Measurements from ENCODE around the gene ANKRD40. TPM values are rescaled to one million over a fixed set of nuclear protein-coding genes. Genes with fewer than 3 reads are reported as not detected.
A peak's percentile ranks its signal among the peaks of the same experiment; 100 is the strongest.

The ANKRD40 gene
- total and polyA plus RNA-seq, 12 donors, result 14.9 to 46.4 (median 36.1) TPM

DNA sequence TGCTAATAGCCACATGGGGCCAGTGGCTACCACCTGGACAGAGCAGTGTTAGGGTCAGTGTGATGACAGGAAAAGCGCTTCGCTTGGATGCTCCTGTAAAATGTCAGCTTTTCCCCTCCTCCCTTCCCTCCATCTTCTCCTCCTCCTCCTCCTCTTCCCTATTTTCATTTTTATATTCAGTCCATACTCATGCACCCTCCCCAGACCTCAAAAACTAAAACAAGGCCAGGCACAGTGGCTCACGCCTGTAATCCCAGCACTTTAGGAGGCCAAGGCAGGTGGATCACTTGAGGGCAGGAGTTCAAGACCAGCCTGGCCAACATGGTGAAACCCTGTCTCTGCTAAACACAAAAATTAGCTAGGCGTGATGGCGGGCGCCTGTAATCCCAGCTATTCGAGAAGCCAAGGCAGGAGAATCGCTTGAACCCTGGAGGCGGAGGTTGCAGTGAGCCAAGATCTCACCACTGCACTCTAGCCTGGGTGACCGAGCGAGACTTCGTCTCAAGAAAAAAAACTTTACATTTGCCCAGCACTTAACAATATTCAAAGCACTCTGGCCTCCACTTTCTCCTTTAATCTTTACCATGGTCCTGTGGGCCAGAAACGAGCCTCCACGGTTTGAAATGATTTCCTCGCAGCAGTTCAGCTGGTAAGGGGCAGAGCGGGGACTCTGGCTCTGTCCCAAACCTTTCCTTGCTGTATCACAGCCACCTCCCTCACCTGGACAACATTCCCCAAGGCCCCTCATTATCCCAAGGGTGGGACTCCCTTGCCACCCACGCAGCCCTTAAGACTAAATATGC, 21.8 kb downstream of the ANKRD40 start:
- no peaks in the 10 kb centered on the region for H3K27me3 ChIP-seq
- peaks cover 48 to 72% of the 10 kb centered on the region in 2 donors for H3K4me1 ChIP-seq (replicated peaks in 1 of 2)
- intact Hi-C loops (cut with DNase I), result no loop called here
- H3K9me3 ChIP-seq (replicated peaks in 1 of 3), result no peaks in the 10 kb centered on the region
- peak overlapping the region; percentile 77 to 91 (median 86) for H3K27ac ChIP-seq
- no peak overlapping the region for H3K4me3 ChIP-seq
- peak in 2 of 7 donors; percentile 31 to 35 for DNase-seq
- WGBS, 4 donors, result 78 to 82% (median 80%) methylated on average over 13 to 17 of the region's 17 CpGs
- TF ChIP-seq POLR2A (IDR thresholded peaks at IDR 0.05), result no peak
- no peaks in the 10 kb centered on the region for H3K36me3 ChIP-seq (replicated peaks in 1 of 2)

GRCh38 chr17:50685334-50685665, 22.4 kb downstream of the ANKRD40 start:
- Histone ChIP-seq H3K36me3 (replicated peaks in 1 of 2) (no peaks in the 10 kb centered on the region), H3K9me3 (replicated peaks in 1 of 3) (no peaks in the 10 kb centered on the region), H3K4me3 (no peak overlapping the region), H3K27ac (peak overlapping the region in 3 of 5 donors; percentile 83 to 91 (median 87)), H3K4me1 (replicated peaks in 1 of 2) (peaks cover 44 to 67% of the 10 kb centered on the region in 2 donors), H3K27me3 (no peaks in the 10 kb centered on the region)
- TF ChIP-seq, protein P1, sequence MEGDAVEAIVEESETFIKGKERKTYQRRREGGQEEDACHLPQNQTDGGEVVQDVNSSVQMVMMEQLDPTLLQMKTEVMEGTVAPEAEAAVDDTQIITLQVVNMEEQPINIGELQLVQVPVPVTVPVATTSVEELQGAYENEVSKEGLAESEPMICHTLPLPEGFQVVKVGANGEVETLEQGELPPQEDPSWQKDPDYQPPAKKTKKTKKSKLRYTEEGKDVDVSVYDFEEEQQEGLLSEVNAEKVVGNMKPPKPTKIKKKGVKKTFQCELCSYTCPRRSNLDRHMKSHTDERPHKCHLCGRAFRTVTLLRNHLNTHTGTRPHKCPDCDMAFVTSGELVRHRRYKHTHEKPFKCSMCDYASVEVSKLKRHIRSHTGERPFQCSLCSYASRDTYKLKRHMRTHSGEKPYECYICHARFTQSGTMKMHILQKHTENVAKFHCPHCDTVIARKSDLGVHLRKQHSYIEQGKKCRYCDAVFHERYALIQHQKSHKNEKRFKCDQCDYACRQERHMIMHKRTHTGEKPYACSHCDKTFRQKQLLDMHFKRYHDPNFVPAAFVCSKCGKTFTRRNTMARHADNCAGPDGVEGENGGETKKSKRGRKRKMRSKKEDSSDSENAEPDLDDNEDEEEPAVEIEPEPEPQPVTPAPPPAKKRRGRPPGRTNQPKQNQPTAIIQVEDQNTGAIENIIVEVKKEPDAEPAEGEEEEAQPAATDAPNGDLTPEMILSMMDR (IDR thresholded peaks at IDR 0.05), result no peak
- TF ChIP-seq POLR2A (IDR thresholded peaks at IDR 0.05), result no peak
- intact Hi-C loops (cut with DNase I), result no loop called here
- no peak for DNase-seq
- 84 to 91% (median 87%) methylated on average over 1 of the region's 1 CpG for WGBS, 4 donors

DNA sequence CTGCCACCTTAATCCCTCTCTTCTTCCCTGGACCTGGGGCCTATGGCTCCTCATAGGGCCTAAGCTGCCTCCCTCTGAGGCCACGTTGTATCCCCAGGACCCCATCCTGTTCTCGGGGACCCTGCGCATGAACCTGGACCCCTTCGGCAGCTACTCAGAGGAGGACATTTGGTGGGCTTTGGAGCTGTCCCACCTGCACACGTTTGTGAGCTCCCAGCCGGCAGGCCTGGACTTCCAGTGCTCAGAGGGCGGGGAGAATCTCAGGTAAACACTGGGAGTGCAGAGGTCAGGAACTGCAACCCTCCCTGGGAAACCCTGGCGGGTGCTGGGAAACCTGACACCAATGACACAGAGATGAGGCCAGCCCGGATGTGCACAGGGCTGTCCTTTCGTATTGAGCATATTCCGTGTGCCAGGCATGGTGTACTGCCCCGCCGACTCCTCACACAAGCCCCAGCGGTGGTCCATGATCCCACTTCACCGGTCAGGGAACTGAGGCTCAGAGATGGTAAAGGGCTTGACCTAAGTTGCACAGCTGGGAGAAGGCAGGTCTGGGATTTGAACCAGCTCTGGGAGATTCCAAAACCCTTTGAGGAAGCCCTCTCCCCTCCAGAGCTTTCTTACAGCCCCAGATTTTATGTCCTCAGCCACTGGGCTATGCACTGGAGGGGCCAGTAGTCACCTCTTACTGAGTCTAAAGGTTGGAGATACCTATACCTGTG, 22.9 kb downstream of the ANKRD40 start:
- Histone ChIP-seq H3K27me3 (no peaks in the 10 kb centered on the region), H3K36me3 (replicated peaks in 1 of 2) (no peaks in the 10 kb centered on the region), H3K27ac (peak overlapping the region in 3 of 5 donors; percentile 17 to 91 (median 87)), H3K9me3 (replicated peaks in 1 of 3) (no peaks in the 10 kb centered on the region), H3K4me1 (replicated peaks in 1 of 2) (peaks cover 40 to 61% of the 10 kb centered on the region in 2 donors), H3K4me3 (no peak overlapping the region)
- 79 to 83% (median 81%) methylated on average over 8 to 15 of the region's 15 CpGs for WGBS, 4 donors
- TF ChIP-seq, protein P1 (IDR thresholded peaks at IDR 0.05), result no peak
- intact Hi-C loops (cut with DNase I), result loop anchor here in 1 of 2 donors (5.0 kb wide), 1 partner anchor 52 kb away; the partner anchor contains the start of gene ABCC3
- peak in 4 of 7 donors; percentile 44 to 52 (median 48) for DNase-seq

GRCh38 chr17:50684288-50684611, 23.5 kb downstream of the ANKRD40 start:
- no peak for TF ChIP-seq POLR2A (IDR thresholded peaks at IDR 0.05)
- TF ChIP-seq, protein P1 (IDR thresholded peaks at IDR 0.05), result no peak
- WGBS, 4 donors, result 83 to 94% (median 86%) methylated on average over 5 of the region's 5 CpGs
- DNase-seq, result no peak
- H3K27me3 ChIP-seq, result no peaks in the 10 kb centered on the region
- no peaks in the 10 kb centered on the region for H3K36me3 ChIP-seq (replicated peaks in 1 of 2)
- H3K9me3 ChIP-seq (replicated peaks in 1 of 3), result no peaks in the 10 kb centered on the region
- H3K27ac ChIP-seq, result peak overlapping the region in 3 of 5 donors; percentile 17 to 91 (median 87)
- H3K4me3 ChIP-seq, result no peak overlapping the region
- intact Hi-C loops (cut with DNase I), result loop anchor here in 1 of 2 donors (5.0 kb wide), 1 partner anchor 52 kb away; the partner anchor contains the start of gene ABCC3
- peaks cover 35 to 56% of the 10 kb centered on the region in 2 donors for H3K4me1 ChIP-seq (replicated peaks in 1 of 2)
